Dendritic cell treated with granulocyte-macrophage colony-stimulating factor and Interleukin-4, amounts not matched to agents 40 ng/mL and 50 ng/mL, for 4 days (primary cell): Measurements from ENCODE around the gene STIL.
"Not testable (repeated sequence)": the region's sequence is repeated elsewhere in the genome, so short reads cannot be mapped to it uniquely, and the experiment has no call there.

Experiments used
- H3K27ac Mint-ChIP-seq: one replicate; pipeline ENCODE4 v1.8.0; 2022; ENCODE audit warnings: mild to moderate bottlenecking, mixed read lengths
- H3K27me3 Mint-ChIP-seq: one replicate; pipeline ENCODE4 v1.8.0; 2022; ENCODE audit warnings: mild to moderate bottlenecking, mixed read lengths
- H3K36me3 Mint-ChIP-seq: one replicate; pipeline ENCODE4 v1.8.0; 2022; ENCODE audit warnings: low read depth, mixed read lengths
- H3K4me1 Mint-ChIP-seq: one replicate; pipeline ENCODE4 v1.8.0; 2022; ENCODE audit warnings: low read depth, mixed read lengths
- H3K4me3 Mint-ChIP-seq: one replicate; pipeline ENCODE4 v1.8.0; 2022; ENCODE audit warnings: mild to moderate bottlenecking, moderate library complexity, mixed read lengths
- H3K9me3 Mint-ChIP-seq: one replicate; pipeline ENCODE4 v1.8.0; 2022; ENCODE audit warnings: mixed read lengths
- intact Hi-C: fragments of 100-400 bp; cut with micrococcal nuclease; formaldehyde crosslinking; loops from one replicate; pipeline ENCODE4 v1.15.0; 2022

Gene STIL

DNA sequence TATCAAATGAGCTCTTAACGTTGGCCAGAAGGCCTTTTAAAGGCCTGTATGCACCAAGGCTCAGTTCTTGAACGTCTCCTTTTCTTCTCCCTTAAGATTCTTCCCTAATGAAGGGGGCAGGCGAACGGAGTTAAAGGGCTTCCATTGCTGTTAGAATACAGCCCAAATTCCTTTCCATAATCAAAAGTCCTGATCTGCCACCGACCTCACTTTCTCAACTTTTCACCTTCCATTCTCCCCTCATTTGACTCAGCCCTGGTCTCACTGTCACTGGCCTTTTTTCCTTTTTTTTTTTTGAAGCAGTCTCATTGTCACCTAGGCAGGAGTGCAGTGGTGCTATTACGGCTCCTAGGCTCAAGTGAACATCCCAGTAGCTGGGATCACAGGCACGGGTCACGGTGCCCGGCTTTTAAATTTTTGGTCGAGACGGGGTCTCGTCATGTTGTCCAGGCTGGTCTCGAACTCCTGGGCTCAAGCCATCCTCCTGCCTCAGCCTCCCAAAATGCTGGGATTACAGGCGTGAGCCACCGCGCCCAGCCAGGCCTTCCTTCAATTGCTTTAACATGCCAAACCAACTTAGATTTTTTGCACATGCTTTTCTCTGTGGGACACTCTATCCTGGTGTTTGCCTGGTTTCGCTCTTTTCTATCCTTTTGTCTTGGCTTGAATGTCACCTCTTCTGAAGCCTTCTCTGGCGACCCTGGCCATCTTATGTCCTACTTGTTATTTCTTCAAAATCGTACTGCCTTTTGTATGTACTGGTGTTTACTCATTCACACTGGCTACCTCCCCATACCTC lies 19.0 kb upstream of the STIL start:
- H3K9me3 Mint-ChIP-seq: no peaks in the 10 kb centered on the region

DNA sequence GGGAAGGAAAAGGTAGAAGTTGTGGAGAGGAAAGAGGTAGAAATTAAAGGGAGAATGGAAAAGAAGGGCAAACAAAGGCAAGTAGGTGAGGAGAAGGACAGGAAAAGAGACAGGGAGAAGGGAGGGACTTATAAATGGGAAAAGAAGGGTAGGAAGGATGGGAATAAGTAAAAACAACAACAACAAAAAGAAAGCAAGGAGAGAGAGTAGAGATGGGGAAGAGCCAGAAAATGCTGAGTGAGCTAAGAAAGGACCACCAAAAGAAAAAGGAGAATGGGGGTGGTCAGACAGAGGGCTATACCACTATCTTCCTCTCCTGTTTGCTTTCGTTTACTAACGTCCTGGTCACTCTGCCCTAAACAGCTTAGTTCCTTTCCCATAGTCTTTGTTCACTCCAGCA lies 17.9 kb upstream of the STIL start:
- Mint-ChIP-seq H3K36me3 (peaks cover 8% of the 10 kb centered on the region), H3K4me1 (peaks cover 15% of the 10 kb centered on the region), H3K27me3 (no peaks in the 10 kb centered on the region), H3K27ac (no peak overlapping the region), H3K4me3 (no peak overlapping the region), H3K9me3 (no peaks in the 10 kb centered on the region)
- intact Hi-C loops: loop anchor here (10.0 kb wide), 1 partner anchor 103 kb away; the partner anchor contains the start of gene FOXD2

More for the DNA sequence above, 19.0 kb upstream of the STIL start:
- H3K4me1 Mint-ChIP-seq: peaks cover 16% of the 10 kb centered on the region
- intact Hi-C loops: loop anchor here (10.0 kb wide), 1 partner anchor 102 kb away; the partner anchor contains the start of gene FOXD2
- H3K27me3 Mint-ChIP-seq: no peaks in the 10 kb centered on the region
- no peak overlapping the region for H3K4me3 Mint-ChIP-seq
- peaks cover 8% of the 10 kb centered on the region for H3K36me3 Mint-ChIP-seq
- H3K27ac Mint-ChIP-seq: no peak overlapping the region

DNA sequence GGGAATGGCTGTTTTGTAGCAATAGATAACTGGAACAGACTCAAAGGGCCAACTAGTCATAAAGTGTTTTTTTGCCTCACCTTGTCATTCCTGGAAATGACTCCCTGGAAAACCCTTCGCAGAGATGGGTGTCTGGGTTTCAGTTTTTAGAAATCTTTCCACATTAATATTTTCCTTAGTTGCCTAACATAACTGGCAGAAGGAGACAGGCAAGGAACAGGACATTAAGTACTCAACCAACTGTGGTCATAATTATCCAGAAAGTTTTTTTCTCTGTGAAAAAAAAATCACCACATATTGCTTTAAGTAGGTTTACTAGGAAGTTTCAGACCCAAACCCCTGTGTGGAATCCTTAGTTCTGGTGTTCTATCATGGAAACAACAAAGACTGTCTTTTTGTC lies 16.3 kb upstream of the STIL start:
- Mint-ChIP-seq H3K36me3 (peaks cover 8% of the 10 kb centered on the region), H3K4me1 (peaks cover 7% of the 10 kb centered on the region), H3K27ac (no peak overlapping the region), H3K9me3 (no peaks in the 10 kb centered on the region), H3K27me3 (no peaks in the 10 kb centered on the region), H3K4me3 (no peak overlapping the region)
- intact Hi-C loops: loop anchor here (10.0 kb wide), 1 partner anchor 105 kb away; the partner anchor contains the start of gene FOXD2

DNA sequence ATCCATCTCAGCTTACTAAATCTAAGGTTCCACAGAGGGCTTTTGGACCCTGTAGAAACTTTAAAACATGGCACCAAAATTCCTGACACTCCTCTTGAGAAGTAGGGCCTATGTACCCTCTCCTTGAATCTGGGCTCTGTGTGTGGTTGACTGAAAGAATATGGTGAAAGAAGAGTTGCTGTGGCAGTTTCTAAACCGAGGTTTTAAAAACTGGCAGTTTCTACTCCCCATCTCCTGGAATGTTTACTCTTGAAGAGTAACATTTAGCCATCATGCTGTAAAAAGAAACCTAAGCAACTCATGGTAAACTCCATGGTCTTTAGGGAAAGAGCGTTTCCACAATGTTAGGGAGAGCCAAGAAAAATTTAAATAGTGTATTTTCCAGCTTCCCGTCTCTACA lies 15.0 kb upstream of the STIL start:
- intact Hi-C loops: no loop called here
- peaks cover under 1% of the 10 kb centered on the region for H3K36me3 Mint-ChIP-seq
- H3K27ac Mint-ChIP-seq: no peak overlapping the region
- H3K9me3 Mint-ChIP-seq: no peaks in the 10 kb centered on the region
- H3K4me3 Mint-ChIP-seq: no peak overlapping the region
- H3K27me3 Mint-ChIP-seq: no peaks in the 10 kb centered on the region
- H3K4me1 Mint-ChIP-seq: no peaks in the 10 kb centered on the region

DNA sequence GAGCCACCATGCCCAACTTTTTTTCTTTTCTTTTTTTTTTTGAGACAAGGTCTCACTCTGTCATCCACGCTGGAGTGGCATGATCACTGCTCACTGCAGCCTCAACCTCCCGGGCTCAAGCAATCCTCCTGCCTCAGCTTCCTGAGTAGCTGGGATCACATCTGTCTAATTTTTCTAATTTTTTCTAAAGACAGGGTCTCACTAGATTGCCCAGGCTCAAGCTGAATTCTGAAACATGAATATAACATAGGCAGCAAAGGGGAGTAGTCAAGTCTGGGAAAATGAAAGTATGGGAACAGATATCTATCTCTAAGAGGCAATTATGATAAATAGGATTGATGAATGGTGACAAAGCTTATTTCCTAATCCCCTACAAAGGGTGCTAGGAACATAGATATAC lies 12.3 kb upstream of the STIL start:
- intact Hi-C loops: no loop called here
- H3K27me3 Mint-ChIP-seq: no peaks in the 10 kb centered on the region
- H3K27ac Mint-ChIP-seq: no peak overlapping the region
- no peak overlapping the region for H3K4me3 Mint-ChIP-seq
- no peaks in the 10 kb centered on the region for H3K4me1 Mint-ChIP-seq
- H3K9me3 Mint-ChIP-seq: no peaks in the 10 kb centered on the region
- H3K36me3 Mint-ChIP-seq: no peaks in the 10 kb centered on the region

DNA sequence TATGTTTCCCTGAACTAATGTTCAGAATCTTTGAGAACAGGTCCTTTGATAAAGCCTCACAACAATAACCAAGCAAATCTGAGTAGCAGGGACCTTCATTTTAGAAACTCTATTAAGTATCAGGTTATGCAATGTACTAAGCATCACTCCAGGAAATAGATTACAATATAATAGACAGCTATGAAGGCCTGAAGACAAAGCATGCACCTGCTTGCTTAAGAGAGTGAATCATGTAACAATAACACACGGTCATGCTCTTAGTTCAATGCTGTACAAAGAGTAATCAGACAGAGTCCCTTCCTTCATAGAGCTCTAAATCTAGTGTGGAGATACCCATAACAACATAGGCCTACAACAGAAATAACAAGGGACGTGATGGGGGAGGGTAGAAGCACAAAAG lies 11.6 kb upstream of the STIL start:
- Mint-ChIP-seq H3K9me3 (no peaks in the 10 kb centered on the region), H3K27me3 (no peaks in the 10 kb centered on the region), H3K4me3 (no peak overlapping the region), H3K27ac (no peak overlapping the region), H3K4me1 (no peaks in the 10 kb centered on the region), H3K36me3 (no peaks in the 10 kb centered on the region)
- intact Hi-C loops: no loop called here

DNA sequence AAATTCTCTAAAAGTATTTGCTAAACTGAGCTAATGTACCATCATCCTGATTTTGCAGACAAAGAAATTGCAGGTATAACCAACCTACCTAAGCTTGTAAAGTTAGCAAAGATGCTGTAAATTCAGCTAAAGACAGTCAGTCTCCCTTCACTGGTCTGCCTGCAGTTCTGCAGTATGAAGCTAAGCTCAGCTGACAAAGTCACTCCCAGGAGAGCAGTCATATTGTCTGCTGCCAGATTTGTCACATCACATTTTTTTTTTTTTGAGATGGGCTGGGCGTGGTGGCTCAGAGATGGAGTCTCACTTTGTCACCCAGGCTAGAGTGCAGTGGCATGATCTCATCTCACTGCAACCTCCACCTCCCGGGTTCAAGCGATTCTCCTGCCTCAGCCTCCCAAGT lies 10.7 kb upstream of the STIL start:
- no peaks in the 10 kb centered on the region for H3K36me3 Mint-ChIP-seq
- H3K27me3 Mint-ChIP-seq: no peaks in the 10 kb centered on the region
- no peak overlapping the region for H3K4me3 Mint-ChIP-seq
- H3K4me1 Mint-ChIP-seq: no peaks in the 10 kb centered on the region
- H3K27ac Mint-ChIP-seq: no peak overlapping the region
- H3K9me3 Mint-ChIP-seq: no peaks in the 10 kb centered on the region
- intact Hi-C loops: no loop called here

DNA sequence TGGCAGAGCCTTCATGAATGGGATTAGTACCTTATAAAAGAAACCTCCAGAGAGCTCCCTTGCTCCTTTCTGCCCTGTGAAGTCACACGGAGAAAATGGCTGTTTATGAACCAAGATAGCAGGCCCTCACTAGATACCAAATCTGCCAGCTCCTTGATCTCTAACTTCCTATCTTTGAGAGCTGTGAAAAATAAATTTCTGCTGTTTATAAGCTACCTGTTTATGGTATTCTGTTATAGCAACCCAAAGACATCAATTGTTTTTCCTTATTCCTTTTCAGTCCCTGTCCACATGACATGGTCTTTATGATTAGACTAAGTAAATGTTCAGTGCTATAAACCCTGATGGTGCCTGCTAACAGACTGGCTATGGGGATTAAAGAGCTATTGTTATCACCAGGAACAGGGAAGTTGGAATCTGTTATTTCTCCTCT lies 9.7 kb upstream of the STIL start:
- Mint-ChIP-seq H3K9me3 (no peaks in the 10 kb centered on the region), H3K36me3 (no peaks in the 10 kb centered on the region), H3K27me3 (no peaks in the 10 kb centered on the region), H3K27ac (no peak overlapping the region), H3K4me1 (no peaks in the 10 kb centered on the region), H3K4me3 (no peak overlapping the region)
- intact Hi-C loops: no loop called here

DNA sequence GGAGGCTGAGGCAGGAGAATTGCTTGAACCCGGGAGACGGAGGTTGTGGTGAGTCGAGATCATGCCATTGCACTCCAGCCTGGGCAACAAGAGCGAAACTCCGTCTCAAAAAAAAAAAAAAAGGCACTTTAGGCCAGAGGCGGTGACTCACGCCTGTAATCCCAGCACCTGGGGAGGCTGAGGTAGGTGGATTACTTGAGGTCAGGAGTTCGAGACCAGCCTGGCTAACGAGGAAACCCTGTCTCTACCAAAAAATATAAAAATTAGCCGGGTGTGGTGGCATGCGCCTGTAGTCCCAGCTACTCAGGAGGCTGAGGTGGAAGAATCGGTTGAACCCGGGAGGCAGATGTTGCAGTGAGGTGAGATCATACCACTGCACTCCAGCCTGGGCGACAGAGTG lies 6.0 kb upstream of the STIL start:
- H3K27ac Mint-ChIP-seq, H3K36me3 Mint-ChIP-seq, H3K27me3 Mint-ChIP-seq, H3K4me1 Mint-ChIP-seq, intact Hi-C loops, H3K9me3 Mint-ChIP-seq, H3K4me3 Mint-ChIP-seq: not testable (repeated sequence)

DNA sequence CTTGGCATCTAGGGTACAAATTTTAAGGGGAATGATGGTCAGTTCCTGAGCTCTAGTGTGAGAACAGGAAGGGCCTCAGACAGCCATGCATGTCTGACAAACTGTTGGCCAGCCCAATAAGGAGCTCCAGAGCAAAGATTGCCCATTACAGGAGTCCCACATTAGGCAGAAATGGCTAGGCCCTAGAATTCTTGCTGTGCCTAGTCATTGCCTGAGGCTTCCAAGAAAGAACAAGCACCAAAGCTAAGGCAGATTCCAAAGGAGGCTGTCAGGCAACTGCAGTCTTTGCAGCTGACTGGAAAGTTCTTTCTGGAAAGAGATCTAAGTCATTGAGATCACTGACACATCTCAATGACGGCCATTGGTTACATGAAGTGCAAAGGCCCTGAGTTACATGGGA lies 3.9 kb upstream of the STIL start:
- Mint-ChIP-seq H3K36me3 (no peaks in the 10 kb centered on the region), H3K9me3 (no peaks in the 10 kb centered on the region)
- intact Hi-C loops: no loop called here

DNA sequence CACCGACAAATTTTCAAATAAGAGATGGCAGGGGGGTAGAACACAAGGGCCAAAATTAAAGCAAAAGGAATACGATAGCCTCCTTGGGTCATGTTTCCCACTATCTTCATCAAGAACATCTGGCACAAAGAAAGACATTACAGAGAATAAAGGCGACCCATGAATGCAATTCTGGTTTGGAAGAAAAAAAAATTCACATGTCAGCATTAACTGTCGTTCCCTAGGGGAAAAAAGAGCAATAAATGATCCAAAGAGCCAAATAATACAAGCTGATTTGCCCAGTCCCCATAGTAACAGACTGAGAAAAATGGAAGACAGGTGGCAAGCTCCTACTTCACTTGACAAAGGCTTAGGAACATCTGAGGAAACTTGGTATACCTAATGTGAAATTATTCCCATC lies 4.5 kb downstream of the STIL start:
- no peak overlapping the region for H3K27ac Mint-ChIP-seq
- peaks cover 10% of the 10 kb centered on the region for H3K4me1 Mint-ChIP-seq
- no peak overlapping the region for H3K4me3 Mint-ChIP-seq
- no peaks in the 10 kb centered on the region for H3K27me3 Mint-ChIP-seq
- peaks cover 11% of the 10 kb centered on the region for H3K36me3 Mint-ChIP-seq
- no peaks in the 10 kb centered on the region for H3K9me3 Mint-ChIP-seq
- intact Hi-C loops: no loop called here

More for the DNA sequence above, 3.9 kb upstream of the STIL start:
- Mint-ChIP-seq H3K27me3 (no peaks in the 10 kb centered on the region), H3K27ac (no peak overlapping the region), H3K4me1 (peaks cover 8% of the 10 kb centered on the region), H3K4me3 (no peak overlapping the region)

DNA sequence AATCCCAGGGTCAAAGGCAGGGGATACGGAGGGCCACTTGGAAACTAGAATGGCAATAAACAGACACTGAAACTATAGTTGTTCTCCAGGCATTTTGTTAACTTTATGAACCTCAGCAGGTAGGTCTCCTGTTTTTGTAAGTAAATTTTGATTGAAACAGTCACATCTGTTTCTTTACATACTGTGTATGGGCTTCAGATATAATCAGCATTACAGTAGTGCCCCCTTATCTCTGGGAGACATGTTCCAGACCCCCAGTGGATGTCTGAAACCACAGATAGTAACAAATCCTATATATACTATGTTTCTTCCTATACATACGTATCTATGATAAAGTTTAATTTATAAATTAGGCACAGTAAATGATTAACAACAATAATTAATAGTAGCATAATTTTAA lies 11.5 kb downstream of the STIL start:
- H3K4me1 Mint-ChIP-seq: no peaks in the 10 kb centered on the region
- no peak overlapping the region for H3K4me3 Mint-ChIP-seq
- H3K27me3 Mint-ChIP-seq: no peaks in the 10 kb centered on the region
- H3K9me3 Mint-ChIP-seq: no peaks in the 10 kb centered on the region
- no peak overlapping the region for H3K27ac Mint-ChIP-seq
- intact Hi-C loops: no loop called here
- peaks cover 32% of the 10 kb centered on the region for H3K36me3 Mint-ChIP-seq

DNA sequence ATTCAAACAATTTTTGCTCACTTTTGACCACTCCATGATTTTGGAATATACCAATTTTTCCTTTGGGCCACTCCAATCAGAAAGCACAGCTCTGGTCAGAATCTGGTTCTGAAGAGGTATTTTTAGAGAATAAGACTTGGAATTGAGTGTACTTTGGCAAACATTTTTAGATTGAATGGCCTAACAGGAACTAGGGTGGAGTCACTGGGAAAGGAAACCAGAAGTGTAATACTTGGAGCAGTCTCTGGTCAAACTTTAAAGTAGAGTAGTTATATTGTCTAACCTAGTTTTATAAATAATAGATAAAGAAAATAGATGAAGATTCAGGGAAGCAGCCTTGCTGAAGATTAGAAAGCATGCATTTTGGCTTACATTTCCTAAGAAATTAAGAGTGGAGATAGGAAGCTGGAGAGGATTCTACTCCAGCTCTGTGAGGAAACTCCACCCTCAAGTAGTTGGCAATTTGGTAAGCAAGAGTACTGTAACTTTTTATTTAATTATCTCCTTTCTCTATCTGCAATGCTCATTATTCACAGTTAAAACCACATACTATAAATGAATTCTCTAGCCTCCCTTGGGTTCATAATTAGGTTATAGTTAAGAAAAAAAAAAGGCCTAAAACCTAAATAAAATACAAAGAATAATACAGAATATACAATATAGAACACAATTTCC lies 15.8 kb downstream of the STIL start:
- Mint-ChIP-seq H3K4me3 (no peak overlapping the region), H3K27ac (no peak overlapping the region), H3K36me3 (peaks cover 21% of the 10 kb centered on the region), H3K9me3 (no peaks in the 10 kb centered on the region), H3K4me1 (no peaks in the 10 kb centered on the region), H3K27me3 (no peaks in the 10 kb centered on the region)
- intact Hi-C loops: no loop called here

DNA sequence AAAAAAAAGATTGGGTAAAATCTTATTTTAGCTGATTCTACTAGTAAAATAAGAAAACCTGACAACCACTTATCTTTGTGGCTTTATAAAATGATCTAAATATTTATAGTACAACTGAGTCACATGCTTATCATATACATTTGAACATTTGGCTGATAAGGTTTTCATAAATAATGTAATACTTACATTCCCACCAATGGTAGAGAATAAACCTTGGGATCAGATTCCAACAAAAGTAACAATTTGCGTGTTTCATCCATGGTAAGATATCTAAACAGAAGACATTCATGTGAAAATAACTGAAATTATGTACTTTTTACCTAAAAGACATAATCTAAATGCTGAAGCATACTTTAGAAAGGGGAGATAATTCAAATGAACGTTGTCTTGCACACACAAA lies 18.4 kb downstream of the STIL start:
- Mint-ChIP-seq H3K27ac (no peak overlapping the region), H3K9me3 (no peaks in the 10 kb centered on the region), H3K27me3 (no peaks in the 10 kb centered on the region), H3K4me1 (no peaks in the 10 kb centered on the region), H3K4me3 (no peak overlapping the region), H3K36me3 (peaks cover 8% of the 10 kb centered on the region)
- intact Hi-C loops: no loop called here
